Measurements from ENCODE around the gene FAM168A. TPM values are rescaled to one million over a fixed set of nuclear protein-coding genes. Genes with fewer than 3 reads are reported as not detected.

The FAM168A gene
- total and polyA plus RNA-seq, 2 of the 8 experiments (the other 6 are each of a cell fraction or from before 2014, with no cell fraction given): 17.1 to 21.6 TPM

- FAIRE-seq (no peak), DNase-seq (ENCODE audit: low read depth in 1 of 2, low spot score in 2 of 2) (no peak)
- peaks cover 2% of the 10 kb centered on the region; the same call in 1 of the 2 replicates for H3K79me1 ChIP-seq (ENCODE audit: low read depth, low read length)
- H4K91ac ChIP-seq (replicated peaks; ENCODE audit: insufficient read length, low read length): no peak overlapping the region
- no peak overlapping the region for H2BK120ac ChIP-seq (replicated peaks; ENCODE audit: low read depth, low read length)
- H3K56ac ChIP-seq (replicated peaks; ENCODE audit: insufficient read length, low read depth, low read length): no peak overlapping the region
- H2BK5ac ChIP-seq (ENCODE audit: low read depth, low read length): no peak overlapping the region
- no peak overlapping the region for H3K27ac ChIP-seq (ENCODE audit: low read depth, low read length)
- H3K4ac ChIP-seq (replicated peaks; ENCODE audit: insufficient read length, low read depth, low read length): no peak overlapping the region
- ChIA-PET POLR2A (ENCODE audit: partially characterized antibody) (no interaction called here), CTCF (ENCODE audit: partially characterized antibody) (interaction anchor here (0.8 to 1.8 kb wide), 3 partner anchors 17 to 76 kb away, joined by 3 to 5 read pairs (median 4); no protein-coding TSS in a partner anchor)
- H4K5ac ChIP-seq (ENCODE audit: insufficient read length, low read depth, low read length): no peak overlapping the region
- H2BK20ac ChIP-seq (ENCODE audit: low read length): no peak overlapping the region
- no peak overlapping the region for H3K18ac ChIP-seq (ENCODE audit: extremely low read depth, low read length)
- no peak overlapping the region for H2AFZ ChIP-seq (ENCODE audit: low read length)
- no peak overlapping the region for H3K4me3 ChIP-seq (ENCODE audit: extremely low read depth in 1 of 4, insufficient read depth in 2 of 4, low read depth in 3 of 4, low read length in 4 of 4)
- H3K4me1 ChIP-seq (replicated peaks in 1 of 4; ENCODE audit: control insufficient read depth in 3 of 4, insufficient read depth in 4 of 4, low read length in 3 of 4): no peaks in the 10 kb centered on the region
- no peak for TF ChIP-seq POLR2A (IDR thresholded peaks at IDR 0.05; ENCODE audit: control extremely low read depth in 1 of 2, low read depth in 2 of 2, low read length in 2 of 2)
- no peak for TF ChIP-seq SIX5 (IDR thresholded peaks at IDR 0.05; ENCODE audit: low read depth, low read length)
- no peak for TF ChIP-seq HDAC2 (IDR thresholded peaks at IDR 0.05; ENCODE audit: borderline replicate concordance in 1 of 2, low read depth in 2 of 2, low read length in 2 of 2)
- no peak for TF ChIP-seq EGR1 (IDR thresholded peaks at IDR 0.05; ENCODE audit: borderline replicate concordance, low read depth, low read length)
- TF ChIP-seq SUZ12 (IDR thresholded peaks at IDR 0.05; ENCODE audit: low read length): no peak
- 88% methylated on average over 3 of the region's 3 CpGs; no CpG with 5 or more reads in 1 of the 2 experiments for WGBS, 2 experiments (ENCODE audit: extremely low coverage in 1 of 2, insufficient coverage in 1 of 2, insufficient read length in 1 of 2, insufficient replicate concordance in 2 of 2, low coverage in 1 of 2, low lambda C conversion rate in 2 of 2, missing lambda C conversion rate in 1 of 2)
- no peak overlapping the region for H2AK5ac ChIP-seq (ENCODE audit: low read depth, low read length)
- H3K4me2 ChIP-seq (ENCODE audit: insufficient read depth in 1 of 2, low read depth in 2 of 2, low read length in 2 of 2): no peak overlapping the region
- H2BK12ac ChIP-seq (ENCODE audit: low read depth, low read length): no peak overlapping the region
- no peak overlapping the region for H3K14ac ChIP-seq (ENCODE audit: insufficient read length)
- H4K20me1 ChIP-seq (replicated peaks in 1 of 2; ENCODE audit: control insufficient read depth in 1 of 2, insufficient read depth in 2 of 2, low read length in 2 of 2): peaks cover 1% of the 10 kb centered on the region in 2 experiments
- H3K79me2 ChIP-seq (ENCODE audit: control insufficient read depth in 1 of 2, insufficient read depth in 2 of 2, low read length in 2 of 2): peaks cover 0 to 40% of the 10 kb centered on the region in 2 experiments; a peak in 2 of 4 replicates
- no peaks in the 10 kb centered on the region for H3K36me3 ChIP-seq (ENCODE audit: control insufficient read depth in 2 of 4, insufficient read depth in 4 of 4, low read length in 3 of 4)
- no peak overlapping the region for H3K9ac ChIP-seq (replicated peaks in 1 of 4; ENCODE audit: extremely low read depth in 1 of 4, low read depth in 3 of 4, low read length in 3 of 4)
- H2BK15ac ChIP-seq (ENCODE audit: low read length): no peak overlapping the region
- no peaks in the 10 kb centered on the region for H3K23me2 ChIP-seq (ENCODE audit: low read depth, low read length)
- H3K9me3 ChIP-seq (ENCODE audit: insufficient read depth in 2 of 2, low read depth in 1 of 2, low read length in 1 of 2): no peaks in the 10 kb centered on the region
- H3K27me3 ChIP-seq (replicated peaks in 1 of 4; ENCODE audit: control insufficient read depth in 3 of 4, extremely low read depth in 1 of 4, insufficient read depth in 3 of 4, low read length in 3 of 4): no peaks in the 10 kb centered on the region
- H3K23ac ChIP-seq (ENCODE audit: insufficient read length): no peak overlapping the region
- H4K8ac ChIP-seq (ENCODE audit: extremely low read depth, insufficient read depth, low read length): no peak overlapping the region
These were observed 13.1 kb downstream of the FAM168A start for GRCh38 chr11:73584831-73585230.

Data from H1 (cell line).